HG03135 (cell line): ENCODE results near the gene CABLES1.
"Not testable (repeated sequence)": the region's sequence is repeated elsewhere in the genome, so short reads cannot be mapped to it uniquely, and the experiment has no call there.

Source experiments
- ATAC-seq: cut with Tn5 transposase; IDR thresholded peaks from one replicate; pipeline ENCODE4 v1.9.1; 2021; ENCODE audit warnings: mild to moderate bottlenecking, moderate library complexity; ENCODE audit not compliant: unreplicated experiment

The CABLES1 gene

GRCh38 chr18:23134780-23135549, at the start of gene CABLES1:
TSS of gene CABLES1 (plus strand) at chr18:23135485. CDS start at chr18:23135763, 278 bp downstream.
- ATAC-seq = no peak

DNA sequence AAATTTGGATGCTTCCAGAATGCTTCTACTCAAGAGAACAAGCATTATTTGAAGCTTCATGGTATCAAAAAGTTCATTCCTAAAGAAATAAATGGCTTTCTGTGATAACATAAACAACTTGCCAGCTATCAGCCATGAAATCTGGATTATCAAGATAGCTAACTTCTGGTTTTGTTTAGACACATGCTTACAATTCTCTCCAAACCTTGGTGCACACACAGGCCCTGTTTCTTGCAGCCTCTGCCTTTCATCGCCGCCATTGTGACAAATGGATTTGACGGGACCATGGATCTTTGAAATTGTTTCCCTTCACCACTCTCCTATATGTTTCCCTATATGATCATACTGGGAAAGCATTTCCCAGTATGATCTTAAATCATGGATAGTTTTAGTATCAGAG, 47.9 kb upstream of the CABLES1 start:
- no peak for ATAC-seq

DNA sequence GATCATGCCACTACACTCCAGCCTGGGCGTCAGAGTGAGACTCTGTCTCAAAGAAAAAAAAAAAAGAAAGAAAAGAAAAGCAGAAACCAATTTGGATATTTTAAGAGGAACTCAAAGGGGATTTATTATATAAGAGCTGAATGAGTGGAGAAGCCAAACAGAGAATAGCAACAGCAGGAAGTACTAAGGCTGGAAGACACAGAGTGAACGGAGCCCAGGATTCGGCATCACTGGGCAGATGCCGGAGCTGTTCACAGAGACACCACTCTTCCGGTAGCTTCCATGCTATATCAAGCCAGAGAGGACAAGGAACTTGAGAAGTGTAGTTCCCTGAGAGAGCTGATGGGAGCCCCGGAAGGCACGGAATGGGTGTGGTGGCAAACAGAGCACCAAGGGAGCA, 47.0 kb upstream of the CABLES1 start:
- ATAC-seq = no peak

GRCh38 chr18:23091017-23091993, 44.0 kb upstream of the CABLES1 start:
- ATAC-seq = peak; percentile 79

DNA sequence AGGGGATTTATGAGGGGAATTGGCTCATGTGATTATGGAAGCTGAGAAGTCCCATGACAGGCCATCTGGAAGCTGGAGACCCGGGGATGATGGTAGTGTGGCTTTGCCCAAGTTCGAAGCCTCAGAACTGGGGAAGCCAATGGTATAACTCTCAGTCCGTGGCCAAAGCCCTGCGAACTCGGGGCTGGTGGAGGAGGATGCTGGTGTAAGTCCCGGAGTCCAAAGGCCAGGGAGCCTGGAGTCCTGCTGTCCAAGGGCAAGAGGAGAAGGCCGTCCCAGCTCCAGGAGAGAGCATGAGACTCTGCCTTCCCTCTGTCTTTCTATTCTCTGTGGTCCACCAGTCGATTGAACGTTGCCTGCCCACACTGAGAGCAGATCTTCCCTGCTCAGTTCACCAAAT, 43.2 kb upstream of the CABLES1 start:
- no peak for ATAC-seq

DNA sequence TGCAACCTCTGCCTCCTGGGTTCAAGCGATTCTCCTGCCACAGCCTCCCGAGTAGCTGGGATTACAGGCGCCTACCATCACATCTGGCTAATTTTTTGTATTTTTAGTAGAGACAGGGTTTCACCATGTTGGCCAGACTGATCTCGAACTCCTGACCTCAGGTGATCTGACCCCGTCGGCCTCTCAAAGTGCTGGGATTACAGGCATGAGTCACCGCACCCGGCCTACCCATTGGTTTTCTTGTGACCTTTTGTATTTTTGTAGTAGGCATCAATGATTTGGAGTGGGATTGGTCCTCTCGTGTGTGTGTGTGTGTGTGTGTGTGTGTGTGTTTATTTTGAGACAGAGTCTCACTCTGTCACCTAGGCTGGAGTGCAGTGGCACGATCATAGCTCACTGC, 42.2 kb upstream of the CABLES1 start:
- ATAC-seq = not testable (repeated sequence)

- no peak for ATAC-seq
Observed at GRCh38 chr18:23093772-23094171, 41.5 kb upstream of the CABLES1 start.

GRCh38 chr18:23094411-23095190, 40.7 kb upstream of the CABLES1 start:
- ATAC-seq = no peak

- ATAC-seq = no peak
Observed at GRCh38 chr18:23095463-23095862, 39.8 kb upstream of the CABLES1 start.

DNA sequence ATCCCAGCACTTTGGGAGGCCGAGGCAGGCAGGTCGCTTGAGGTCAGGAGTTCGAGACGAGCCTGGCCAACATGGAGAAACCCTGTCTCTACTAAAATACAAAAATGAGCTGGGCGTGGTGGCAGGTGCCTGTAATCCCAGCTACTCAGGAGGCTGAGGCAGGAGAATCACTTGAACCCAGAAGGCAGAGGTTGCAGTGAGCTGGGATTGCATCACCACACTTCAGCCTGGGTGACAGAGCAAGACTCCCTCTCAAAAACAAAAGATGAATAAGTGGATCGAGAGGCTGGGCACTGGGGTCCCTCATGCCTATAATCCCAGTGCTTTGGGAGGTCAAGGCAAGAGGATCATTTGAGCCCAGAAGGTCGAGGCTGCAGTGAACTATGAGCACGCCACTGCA, 38.3 kb upstream of the CABLES1 start:
- ATAC-seq = not testable (repeated sequence)

DNA sequence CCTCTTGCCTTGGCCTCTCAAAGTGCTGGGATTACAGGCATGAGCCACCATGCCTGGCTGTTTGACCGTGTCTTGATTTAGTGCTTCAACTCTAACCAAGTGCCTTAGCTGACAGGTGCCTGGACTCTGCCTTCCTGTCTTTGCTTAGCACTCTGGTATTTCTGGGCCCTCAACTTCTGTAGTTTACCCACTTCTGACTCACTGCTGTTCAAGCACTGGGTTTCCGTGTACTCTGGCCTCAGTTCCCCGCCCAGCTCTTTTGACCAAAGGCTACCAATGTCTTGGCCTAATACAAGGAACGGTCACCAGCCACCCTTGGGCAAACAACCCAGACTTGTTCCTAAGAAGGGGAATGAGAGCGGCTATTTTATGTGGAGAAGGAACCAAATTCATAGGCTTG, 35.7 kb upstream of the CABLES1 start:
- ATAC-seq = no peak

DNA sequence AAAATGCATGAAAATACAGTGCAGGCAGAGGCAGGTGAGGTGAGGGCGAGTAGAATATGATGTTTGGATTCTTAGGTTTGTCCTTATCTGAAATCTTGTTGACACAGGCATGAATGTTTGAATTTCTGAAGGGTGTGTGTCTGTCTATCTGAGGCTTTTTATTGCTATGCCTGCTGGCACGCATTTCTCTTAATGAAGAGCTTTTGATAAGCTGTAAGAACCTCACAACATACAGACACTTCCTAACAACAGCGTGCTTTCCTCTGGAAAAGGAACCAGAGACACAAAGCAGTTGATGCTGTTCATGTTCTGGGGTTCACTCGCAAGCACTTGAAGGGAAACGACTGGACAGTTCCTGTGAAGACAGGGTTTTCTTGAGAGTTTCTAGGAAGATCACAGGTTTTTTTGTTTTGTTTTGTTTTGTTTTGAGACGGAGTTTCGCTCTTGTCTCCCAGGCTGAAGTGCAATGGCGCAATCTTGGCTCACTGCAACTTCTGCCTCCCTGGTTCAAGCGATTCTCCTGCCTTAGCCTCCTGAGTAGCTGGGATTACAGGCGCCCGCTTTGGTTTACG, 33.3 kb upstream of the CABLES1 start:
- no peak for ATAC-seq

GRCh38 chr18:23102493-23103261, 32.6 kb upstream of the CABLES1 start:
- no peak for ATAC-seq

GRCh38 chr18:23103449-23103848, 31.8 kb upstream of the CABLES1 start:
- ATAC-seq = no peak

GRCh38 chr18:23105030-23105429, 30.3 kb upstream of the CABLES1 start:
- no peak for ATAC-seq

DNA sequence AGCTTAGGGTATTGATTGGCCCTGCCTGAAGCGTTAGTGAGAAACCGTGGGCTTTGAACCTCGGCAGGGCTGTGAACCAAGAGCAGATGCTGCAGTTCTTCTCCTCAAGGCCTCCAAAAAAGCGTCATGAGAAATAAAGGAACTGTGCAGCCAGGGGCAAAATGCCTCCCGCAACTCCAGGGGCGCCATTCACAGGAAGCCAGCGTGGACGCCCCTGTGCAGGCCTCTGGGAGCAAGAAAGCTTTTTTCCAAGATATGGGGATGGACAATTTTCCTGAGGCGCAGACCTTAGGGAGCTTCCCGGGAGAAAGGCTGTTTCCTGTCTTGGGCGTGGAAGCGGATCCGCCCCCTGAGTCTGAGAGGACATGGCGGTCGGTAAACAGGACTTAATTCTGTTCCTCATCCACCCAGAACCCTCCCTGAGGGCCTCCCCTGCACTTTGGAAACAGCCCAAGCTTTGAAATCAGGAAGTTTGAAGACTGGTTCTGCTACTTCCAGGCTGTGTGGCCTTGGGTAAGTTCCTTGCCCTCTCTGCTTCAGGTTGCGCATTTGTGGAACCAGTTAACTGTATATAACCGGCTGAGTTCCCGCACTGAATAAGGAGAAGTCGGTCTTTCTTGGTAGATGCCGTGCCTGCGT, 29.6 kb upstream of the CABLES1 start:
- no peak for ATAC-seq

GRCh38 chr18:23106575-23106974, 28.7 kb upstream of the CABLES1 start:
- ATAC-seq = no peak

DNA sequence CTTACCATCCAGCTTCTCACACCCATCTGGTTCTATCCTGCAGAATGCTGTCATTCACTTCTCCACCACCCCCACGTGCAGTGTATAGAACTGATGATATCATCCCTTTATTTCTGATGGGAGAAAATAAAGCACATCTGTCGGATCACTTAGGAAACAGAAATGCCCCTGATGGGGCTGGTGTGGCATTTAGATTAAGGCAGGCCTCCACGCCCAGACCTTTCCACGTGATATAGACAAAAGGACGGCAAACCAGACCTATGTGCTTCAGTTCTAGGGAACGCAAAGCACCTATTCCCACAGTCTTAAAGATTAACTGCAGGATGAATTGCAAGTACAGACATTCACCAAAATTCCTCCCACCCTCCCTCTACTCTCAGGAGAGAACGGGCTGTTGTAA, 27.6 kb upstream of the CABLES1 start:
- no peak for ATAC-seq

- ATAC-seq = no peak
Observed at GRCh38 chr18:23108496-23108895, 26.8 kb upstream of the CABLES1 start.
